Parathyroid adenoma (tissue), 2 donors: ENCODE measurements around the gene DHX30.

ENCODE experiments used
- H2AFZ ChIP-seq: fragments of 300-600 bp; sonication (generic); one replicate; pipeline ENCODE4 v1.7.0; 2017; ENCODE audit warnings: antibody characterized with exemption, mild to moderate bottlenecking
- H3K27ac ChIP-seq: fragments of 300-600 bp; sonication (generic); one replicate; pipeline ENCODE4 v1.7.0; 2017
- H3K27me3 ChIP-seq: fragments of 300-600 bp; sonication (generic); one replicate; pipeline ENCODE4 v1.7.0; 2017; ENCODE audit warnings: low read length; ENCODE audit not compliant: control insufficient read depth, insufficient read depth
- H3K36me3 ChIP-seq: fragments of 300-600 bp; sonication (generic); one replicate; pipeline ENCODE4 v1.7.0; 2017; ENCODE audit warnings: low read length; ENCODE audit not compliant: control insufficient read depth, insufficient read depth
- H3K4me1 ChIP-seq: fragments of 300-600 bp; sonication (generic); one replicate; pipeline ENCODE4 v1.7.0; 2017; ENCODE audit warnings: control low read depth
- H3K4me2 ChIP-seq: fragments of 300-600 bp; sonication (generic); one replicate; pipeline ENCODE4 v1.7.0; 2017; ENCODE audit warnings: low read length
- H3K4me3 ChIP-seq: fragments of 300-600 bp; sonication (generic); one replicate; pipeline ENCODE4 v1.7.0; 2017; ENCODE audit warnings: low read depth, low read length
- H3K79me2 ChIP-seq: fragments of 300-600 bp; sonication (generic); one replicate; pipeline ENCODE4 v1.7.0; 2017; ENCODE audit warnings: control low read depth
- H3K9ac ChIP-seq: fragments of 300-600 bp; sonication (generic); one replicate; pipeline ENCODE4 v1.7.0; 2017; ENCODE audit warnings: mild to moderate bottlenecking
- H3K9me3 ChIP-seq: fragments of 300-600 bp; sonication (generic); one replicate; pipeline ENCODE4 v1.7.0; 2017; ENCODE audit warnings: low read length; ENCODE audit not compliant: control insufficient read depth
- TF ChIP-seq, protein P1 (sequence below): fragments of 300-600 bp; sonication (generic); IDR thresholded peaks from one replicate; pipeline ENCODE4 v1.7.0; 2017; ENCODE audit warnings: antibody characterized with exemption, mild to moderate bottlenecking
- donor health status: primary hyperparathyroidism.

DHX30 gene

DNA sequence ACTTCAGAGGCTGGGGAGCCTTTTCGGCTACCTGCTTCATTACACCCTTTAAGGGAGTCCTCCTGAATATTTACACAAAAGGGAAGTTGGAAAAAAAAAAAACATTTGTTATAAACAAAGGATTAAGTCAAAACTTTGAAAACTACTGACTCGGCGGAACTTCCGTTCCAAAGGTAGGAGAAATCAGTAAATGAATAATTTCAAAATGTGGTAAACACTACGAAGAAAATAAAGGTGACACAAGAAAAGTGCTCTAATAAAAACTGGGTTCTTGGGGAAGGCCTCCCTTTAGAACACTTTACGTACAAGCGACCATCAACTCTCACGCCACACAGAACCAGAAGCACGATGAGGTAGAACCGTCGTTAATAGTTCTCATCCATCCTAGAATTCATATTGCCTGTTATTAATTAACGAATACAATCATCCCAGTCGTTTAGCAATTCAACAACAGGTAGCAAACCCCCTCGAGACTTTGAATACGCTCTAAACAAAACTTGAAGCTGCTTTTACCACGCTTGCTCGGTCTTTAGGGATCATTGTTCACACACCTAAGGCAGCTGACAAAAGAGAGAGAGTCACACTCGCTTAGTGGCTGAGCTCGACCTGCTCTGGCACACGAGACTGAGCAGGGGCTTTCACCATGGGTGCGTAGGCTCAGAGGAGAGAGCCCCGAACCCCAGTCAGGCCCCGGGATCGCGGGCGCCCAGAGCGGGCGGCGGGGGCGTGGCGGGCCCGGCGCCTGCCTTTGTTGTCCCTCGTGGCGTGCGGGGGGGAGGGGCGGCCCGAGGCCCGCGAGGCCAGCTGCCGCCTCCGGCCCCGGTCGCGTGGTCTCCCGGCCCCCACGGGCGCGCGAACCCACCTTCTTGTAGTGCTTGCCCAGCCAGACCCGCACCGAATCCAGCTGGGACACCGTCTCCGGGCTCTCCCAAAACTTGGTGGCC is 21.9 kb upstream of the DHX30 start:
- H3K4me1 ChIP-seq: peaks cover 12% of the 10 kb centered on the region
- no peaks in the 10 kb centered on the region for H3K9me3 ChIP-seq
- TF ChIP-seq, protein P1, sequence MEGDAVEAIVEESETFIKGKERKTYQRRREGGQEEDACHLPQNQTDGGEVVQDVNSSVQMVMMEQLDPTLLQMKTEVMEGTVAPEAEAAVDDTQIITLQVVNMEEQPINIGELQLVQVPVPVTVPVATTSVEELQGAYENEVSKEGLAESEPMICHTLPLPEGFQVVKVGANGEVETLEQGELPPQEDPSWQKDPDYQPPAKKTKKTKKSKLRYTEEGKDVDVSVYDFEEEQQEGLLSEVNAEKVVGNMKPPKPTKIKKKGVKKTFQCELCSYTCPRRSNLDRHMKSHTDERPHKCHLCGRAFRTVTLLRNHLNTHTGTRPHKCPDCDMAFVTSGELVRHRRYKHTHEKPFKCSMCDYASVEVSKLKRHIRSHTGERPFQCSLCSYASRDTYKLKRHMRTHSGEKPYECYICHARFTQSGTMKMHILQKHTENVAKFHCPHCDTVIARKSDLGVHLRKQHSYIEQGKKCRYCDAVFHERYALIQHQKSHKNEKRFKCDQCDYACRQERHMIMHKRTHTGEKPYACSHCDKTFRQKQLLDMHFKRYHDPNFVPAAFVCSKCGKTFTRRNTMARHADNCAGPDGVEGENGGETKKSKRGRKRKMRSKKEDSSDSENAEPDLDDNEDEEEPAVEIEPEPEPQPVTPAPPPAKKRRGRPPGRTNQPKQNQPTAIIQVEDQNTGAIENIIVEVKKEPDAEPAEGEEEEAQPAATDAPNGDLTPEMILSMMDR: no peak
- H3K27ac ChIP-seq: peak overlapping the region; percentile 98
- no peaks in the 10 kb centered on the region for H3K27me3 ChIP-seq
- peak overlapping the region; percentile 90 for H3K4me3 ChIP-seq
- peaks cover 25% of the 10 kb centered on the region for H3K79me2 ChIP-seq
- H3K9ac ChIP-seq: peak overlapping the region; percentile 95
- peak overlapping the region; percentile 100 for H2AFZ ChIP-seq
- H3K4me2 ChIP-seq: peak overlapping the region; percentile 98
- H3K36me3 ChIP-seq: no peaks in the 10 kb centered on the region

DNA sequence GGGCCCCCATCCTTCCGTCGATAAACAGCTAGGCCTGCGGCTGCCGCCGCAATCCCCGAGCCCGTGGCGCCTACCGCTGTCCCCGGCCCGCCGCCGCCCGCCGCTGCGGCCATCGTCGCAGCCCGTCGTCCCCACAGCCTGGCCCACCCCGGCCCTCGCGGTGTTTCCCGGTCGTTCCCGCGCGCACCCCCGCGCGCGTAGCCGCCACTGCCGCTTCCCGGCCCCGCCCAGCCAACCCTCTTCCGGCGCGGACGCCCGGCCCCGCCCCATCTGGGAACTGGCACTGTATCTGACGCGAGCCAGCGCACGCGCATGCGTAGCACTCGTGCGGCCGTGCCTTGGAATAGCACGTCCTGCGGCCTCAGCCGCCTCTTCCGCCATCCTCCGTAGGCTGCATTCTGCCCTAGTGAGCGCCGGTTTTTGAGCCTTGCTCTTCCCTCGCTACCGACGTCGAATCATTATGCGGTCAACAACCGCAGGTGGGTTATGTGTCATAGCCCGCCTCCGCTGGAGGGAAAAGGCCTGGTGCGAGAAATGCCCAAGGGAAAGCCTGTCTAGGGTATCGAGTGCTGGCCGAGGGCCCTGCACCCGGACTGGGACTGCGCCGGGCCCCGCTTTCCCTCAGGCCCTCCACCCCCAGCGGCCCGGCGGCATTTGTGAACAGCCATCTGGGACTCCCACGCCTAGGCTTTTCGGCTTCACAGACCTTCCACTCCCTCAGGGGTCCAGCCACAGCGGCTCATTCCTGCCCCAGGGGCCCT is 21.1 kb upstream of the DHX30 start, which contains the start of gene SMARCC1:
Gene SMARCC1 (minus strand): TSS at position 209 of the 761 bp plus-strand sequence. CDS start 96 bp downstream, at position 113.
- Histone ChIP-seq H3K79me2 (peaks cover 19% of the 10 kb centered on the region), H3K4me3 (peak within 1 kb of the TSS; percentile 90), H3K9me3 (no peaks in the 10 kb centered on the region), H3K36me3 (no peaks in the 10 kb centered on the region), H2AFZ (peak within 1 kb of the TSS; percentile 100), H3K27ac (peak within 1 kb of the TSS; percentile 98), H3K27me3 (no peaks in the 10 kb centered on the region), H3K9ac (peak within 1 kb of the TSS; percentile 95), H3K4me2 (peak within 1 kb of the TSS; percentile 98), H3K4me1 (peaks cover 12% of the 10 kb centered on the region)
- TF ChIP-seq, protein P1: no peak

DNA sequence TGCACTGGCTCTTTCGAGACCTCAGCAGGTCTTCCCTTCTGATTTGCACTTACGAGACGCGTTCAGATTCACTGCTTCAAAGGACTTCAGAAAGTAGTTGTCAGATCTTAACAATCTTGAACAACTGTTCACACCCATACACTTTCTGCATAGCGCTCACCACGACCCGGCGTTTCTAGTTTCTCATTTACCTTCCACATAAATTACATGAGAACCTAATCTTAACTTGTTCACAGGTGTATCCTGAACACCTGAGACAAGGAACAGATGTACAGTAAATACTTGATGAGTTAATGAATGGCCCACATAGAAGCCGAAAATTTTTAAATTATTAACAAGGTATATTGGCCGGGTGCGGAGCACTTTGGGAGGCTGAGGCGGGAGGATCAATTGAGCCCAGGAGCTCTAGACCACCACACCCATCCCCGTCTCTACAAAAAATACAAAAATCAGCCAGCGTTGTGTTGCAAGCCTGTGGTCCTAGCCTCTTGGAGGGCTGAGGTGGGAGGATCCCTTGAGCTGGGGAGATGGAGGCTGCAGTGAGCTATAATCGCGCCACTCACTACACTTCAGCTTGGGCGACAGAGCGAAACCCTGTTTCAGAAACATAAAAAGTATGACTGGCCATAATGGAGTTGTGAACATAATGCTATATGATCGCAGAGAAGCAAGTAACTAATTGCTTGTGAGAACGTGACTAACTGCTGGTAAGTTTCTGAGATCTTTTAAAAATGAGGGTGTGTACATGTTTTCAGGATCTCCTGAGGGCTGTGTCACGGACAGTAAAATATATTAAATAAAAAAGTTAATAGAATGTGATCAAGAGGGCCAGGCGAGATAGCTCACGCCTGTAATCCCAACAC is 20.3 kb upstream of the DHX30 start:
- H3K4me2 ChIP-seq: peak overlapping the region; percentile 98
- H3K27me3 ChIP-seq: no peaks in the 10 kb centered on the region
- peaks cover 12% of the 10 kb centered on the region for H3K4me1 ChIP-seq
- no peaks in the 10 kb centered on the region for H3K9me3 ChIP-seq
- no peaks in the 10 kb centered on the region for H3K36me3 ChIP-seq
- peak overlapping the region; percentile 94 for H3K9ac ChIP-seq
- peaks cover 12% of the 10 kb centered on the region for H3K79me2 ChIP-seq
- peak overlapping the region; percentile 100 for H2AFZ ChIP-seq
- TF ChIP-seq, protein P1: no peak
- H3K27ac ChIP-seq: peak overlapping the region; percentile 98
- peak overlapping the region; percentile 90 for H3K4me3 ChIP-seq

DNA sequence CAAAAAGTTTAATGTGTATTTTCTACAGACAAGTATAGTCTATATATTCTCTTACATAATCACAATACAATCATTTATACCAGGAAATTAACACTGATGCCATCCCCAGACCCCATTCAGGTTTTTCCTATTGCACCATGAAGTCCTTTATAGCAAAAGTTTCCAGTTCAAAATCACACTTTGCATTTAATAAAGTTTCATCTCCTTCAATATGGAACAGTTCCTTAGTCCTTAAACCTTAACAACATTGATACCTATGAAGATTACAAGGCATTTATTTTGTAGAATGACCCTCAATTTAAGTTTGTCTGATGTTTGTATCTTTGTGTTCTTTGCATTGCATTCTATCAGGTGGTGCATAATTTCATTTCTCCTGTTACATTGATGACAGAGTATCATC is 19.3 kb upstream of the DHX30 start:
- Histone ChIP-seq H3K27ac (no peak overlapping the region), H3K4me3 (no peak overlapping the region), H3K9me3 (no peaks in the 10 kb centered on the region), H2AFZ (no peak overlapping the region), H3K4me2 (no peak overlapping the region), H3K79me2 (peaks cover 6% of the 10 kb centered on the region), H3K4me1 (peaks cover 12% of the 10 kb centered on the region), H3K27me3 (no peaks in the 10 kb centered on the region), H3K9ac (no peak overlapping the region), H3K36me3 (no peaks in the 10 kb centered on the region)
- TF ChIP-seq, protein P1: no peak
